HPDE6-E6E7 (cell line): ENCODE results near the gene CLCN7.
A peak's percentile ranks its signal among the peaks of the same experiment; 100 is the strongest.

Experiments used
- DNase-seq: peaks from one replicate; pipeline ENCODE4 v3.0.0; 2011; ENCODE audit warnings: missing footprints; ENCODE audit errors: extremely low spot score

The CLCN7 gene, protein sequence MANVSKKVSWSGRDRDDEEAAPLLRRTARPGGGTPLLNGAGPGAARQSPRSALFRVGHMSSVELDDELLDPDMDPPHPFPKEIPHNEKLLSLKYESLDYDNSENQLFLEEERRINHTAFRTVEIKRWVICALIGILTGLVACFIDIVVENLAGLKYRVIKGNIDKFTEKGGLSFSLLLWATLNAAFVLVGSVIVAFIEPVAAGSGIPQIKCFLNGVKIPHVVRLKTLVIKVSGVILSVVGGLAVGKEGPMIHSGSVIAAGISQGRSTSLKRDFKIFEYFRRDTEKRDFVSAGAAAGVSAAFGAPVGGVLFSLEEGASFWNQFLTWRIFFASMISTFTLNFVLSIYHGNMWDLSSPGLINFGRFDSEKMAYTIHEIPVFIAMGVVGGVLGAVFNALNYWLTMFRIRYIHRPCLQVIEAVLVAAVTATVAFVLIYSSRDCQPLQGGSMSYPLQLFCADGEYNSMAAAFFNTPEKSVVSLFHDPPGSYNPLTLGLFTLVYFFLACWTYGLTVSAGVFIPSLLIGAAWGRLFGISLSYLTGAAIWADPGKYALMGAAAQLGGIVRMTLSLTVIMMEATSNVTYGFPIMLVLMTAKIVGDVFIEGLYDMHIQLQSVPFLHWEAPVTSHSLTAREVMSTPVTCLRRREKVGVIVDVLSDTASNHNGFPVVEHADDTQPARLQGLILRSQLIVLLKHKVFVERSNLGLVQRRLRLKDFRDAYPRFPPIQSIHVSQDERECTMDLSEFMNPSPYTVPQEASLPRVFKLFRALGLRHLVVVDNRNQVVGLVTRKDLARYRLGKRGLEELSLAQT

DNA sequence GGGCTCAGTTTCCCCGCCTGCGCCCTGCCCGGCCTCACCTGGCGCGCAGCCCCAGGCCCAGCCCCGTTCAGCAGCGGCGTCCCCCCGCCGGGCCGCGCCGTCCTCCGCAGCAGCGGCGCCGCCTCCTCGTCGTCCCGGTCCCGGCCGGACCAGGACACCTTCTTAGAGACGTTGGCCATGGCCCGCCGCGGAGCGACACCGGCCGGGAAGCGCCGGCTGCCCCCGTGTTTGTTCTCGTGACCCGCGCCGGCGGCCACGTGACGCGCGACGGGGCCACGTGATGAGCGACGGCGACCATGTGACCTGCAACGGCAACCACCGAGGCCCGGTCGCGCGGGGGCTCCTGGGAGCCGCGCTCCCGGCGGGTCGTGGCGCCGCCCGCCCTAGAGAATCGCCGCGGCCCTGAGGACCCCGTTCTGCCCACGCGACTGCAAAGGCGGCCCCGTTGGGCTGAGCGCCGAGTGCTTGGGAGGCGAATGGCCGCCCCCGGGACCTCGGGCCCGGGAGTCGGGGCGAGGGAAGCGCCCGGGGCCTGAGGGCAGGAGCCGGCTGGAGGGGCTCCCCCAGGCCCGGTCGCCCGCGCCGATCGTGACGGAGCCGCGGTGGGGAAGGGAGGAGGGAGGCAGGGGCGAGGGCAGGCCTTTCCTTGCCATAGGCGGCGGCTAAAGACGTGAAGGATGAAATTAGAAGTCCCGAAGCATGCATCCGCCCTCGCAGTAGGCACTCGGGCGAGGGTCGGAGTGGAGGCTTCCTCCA is at the start of gene CLCN7:
Gene CLCN7 (minus strand): TSS at position 233 of the 756 bp plus-strand sequence. CDS start 54 bp downstream, at position 179.
- DNase-seq = peak; percentile 94

DNA sequence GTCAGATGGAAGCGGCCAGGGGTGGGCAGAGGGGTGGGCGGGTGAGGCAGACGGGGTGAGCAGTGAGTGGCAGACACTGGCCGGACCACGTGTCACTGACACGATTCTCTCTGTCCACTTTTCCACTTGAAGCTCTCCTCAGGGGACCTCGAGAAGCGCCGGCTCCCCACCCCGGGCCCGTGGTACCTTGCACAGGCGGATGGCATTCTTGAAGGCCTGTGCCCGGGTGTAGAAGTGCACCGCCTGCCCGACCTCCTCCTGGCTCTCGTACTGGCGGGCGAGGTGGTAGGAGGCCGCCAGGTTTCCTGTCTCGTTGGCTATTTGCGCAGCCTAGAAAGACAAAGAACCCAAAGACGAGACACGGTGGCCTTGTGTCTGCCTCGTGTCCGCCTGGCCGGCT is 49.5 kb upstream of the CLCN7 start:
- DNase-seq = no peak

DNA sequence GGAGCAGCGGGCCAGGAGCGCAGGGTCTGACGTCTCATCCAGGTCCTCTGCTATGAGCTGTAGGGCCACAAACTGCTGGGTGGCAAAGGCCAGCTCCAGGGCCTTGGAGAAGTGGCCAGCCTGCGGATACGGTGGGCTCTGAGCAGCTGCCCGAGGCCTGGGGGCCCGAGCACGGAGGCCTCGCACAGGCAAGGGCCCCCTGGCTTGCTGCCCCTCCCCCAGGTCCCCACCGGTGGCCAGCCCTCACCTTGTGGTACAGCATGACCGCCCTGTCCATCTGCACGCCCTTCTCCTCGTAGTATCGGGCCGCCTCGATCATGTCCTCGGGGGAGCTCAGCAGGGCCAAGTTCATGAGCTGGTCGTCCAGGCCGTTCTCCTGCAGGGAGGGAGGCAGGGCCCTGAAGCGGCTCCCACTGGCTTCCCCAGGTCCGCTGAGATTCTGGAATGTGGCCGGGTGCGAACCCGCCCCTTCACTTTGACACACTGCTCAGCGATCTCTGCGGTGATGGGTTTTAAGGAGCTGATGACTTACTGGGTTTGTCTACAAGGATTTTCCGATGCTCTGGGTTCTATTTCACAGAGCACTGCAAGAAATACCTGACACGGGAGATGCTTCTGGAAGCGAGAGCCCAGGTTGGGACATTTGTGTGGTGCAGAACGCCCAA is 48.9 kb upstream of the CLCN7 start:
- DNase-seq = no peak

DNA sequence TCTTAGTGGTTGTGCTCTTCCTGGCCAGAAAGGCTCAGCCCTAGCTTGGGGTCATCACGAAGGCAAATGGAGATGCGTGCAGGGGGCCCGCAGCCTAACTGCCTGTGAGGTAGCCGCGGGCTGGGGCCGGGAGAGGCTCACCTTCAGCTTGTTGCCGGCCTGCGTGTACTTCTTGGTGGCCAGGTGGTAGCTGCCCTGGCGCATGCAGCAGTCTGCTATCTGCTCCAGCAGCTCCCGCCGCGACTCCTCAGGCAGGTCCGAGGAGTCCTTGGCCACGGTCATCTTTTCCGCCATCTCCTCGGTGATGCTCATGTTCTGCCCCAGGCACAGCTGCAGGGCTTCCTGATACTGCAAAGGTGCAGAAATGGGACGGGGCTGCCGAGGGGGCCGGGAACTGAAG is 45.6 kb upstream of the CLCN7 start:
- DNase-seq = no peak

DNA sequence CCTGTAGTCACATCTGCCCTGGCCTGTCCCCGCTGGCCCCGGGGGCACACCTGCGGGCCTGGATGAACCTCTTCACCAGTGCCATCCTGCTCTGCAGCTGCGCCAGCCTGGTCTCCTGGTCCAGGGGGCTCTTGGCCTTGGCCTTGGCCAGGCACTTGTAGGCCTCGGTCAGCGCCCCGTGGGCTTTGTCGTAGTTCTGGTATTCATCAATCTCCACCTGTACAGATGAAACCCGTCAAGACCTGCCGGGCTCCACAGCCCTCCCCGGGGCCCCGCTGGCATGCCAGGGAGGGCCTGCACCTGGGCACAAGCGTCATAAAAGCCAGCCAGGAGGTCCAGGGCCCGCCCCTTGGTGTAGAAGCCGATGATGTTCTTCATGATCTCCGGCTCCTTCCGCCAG is 45.0 kb upstream of the CLCN7 start:
- DNase-seq = no peak

DNA sequence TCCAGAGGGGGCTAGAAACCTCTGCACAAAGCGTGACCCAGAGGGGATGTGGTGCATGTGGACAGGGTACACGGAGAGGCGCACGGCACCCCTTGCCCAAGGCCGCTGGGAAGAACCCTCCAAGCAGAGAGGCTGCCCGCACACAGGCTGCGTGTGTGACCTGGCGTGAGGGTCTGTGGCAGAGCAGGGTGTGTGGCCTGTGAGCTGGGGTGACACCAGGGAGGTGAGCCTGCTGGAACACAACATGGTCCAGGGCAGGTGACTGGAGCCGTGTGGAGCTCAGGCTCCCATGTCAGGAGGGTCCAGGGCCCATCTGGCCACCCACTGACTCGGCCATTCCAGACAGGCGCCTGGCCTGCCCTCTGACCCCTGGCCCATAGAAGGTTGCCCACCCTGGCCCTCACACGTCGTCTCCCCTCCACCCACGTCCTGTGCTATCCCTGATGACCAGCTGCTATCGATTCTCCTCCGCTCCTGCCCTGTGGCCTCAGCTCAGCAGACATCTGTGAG is 43.9 kb upstream of the CLCN7 start:
- no peak for DNase-seq

DNA sequence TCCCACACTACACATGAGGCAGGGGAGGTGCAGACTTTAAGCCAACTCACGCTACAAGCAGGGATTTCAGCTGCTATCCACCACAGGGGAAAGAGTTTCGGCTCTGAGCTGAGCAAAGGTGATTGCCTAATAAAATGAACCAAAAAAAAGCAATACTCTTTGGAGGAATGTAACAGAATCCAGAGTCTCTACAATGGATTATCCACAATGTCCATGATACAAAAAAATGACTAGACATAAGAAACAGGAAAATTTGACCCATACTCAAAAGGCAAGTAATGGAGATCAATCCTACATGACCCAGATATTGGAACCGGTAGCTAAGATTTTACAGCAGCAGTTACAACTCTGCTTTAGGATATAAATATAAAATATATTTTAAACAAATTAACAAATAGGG is 39.7 kb upstream of the CLCN7 start:
- DNase-seq = no peak

DNA sequence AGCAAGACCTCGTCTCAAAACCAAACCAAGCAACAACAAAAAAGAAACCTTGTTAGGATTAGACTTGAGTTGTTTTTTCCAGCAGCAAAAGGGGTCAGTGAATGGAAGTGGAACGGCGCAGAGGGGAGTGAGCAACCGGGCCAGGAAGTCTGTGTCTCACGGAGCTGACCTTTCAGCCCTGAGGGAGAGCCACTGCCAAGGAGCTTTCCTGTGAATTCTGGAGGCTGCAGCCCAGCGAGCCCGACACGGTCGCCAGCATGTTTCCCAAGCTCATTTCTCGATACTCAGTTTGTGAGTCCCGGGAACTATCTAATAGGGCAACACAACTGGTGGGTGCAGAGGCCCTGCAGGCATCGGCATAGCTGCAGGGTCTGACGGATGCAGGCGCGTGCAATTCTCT is 37.9 kb upstream of the CLCN7 start:
- DNase-seq = no peak

DNA sequence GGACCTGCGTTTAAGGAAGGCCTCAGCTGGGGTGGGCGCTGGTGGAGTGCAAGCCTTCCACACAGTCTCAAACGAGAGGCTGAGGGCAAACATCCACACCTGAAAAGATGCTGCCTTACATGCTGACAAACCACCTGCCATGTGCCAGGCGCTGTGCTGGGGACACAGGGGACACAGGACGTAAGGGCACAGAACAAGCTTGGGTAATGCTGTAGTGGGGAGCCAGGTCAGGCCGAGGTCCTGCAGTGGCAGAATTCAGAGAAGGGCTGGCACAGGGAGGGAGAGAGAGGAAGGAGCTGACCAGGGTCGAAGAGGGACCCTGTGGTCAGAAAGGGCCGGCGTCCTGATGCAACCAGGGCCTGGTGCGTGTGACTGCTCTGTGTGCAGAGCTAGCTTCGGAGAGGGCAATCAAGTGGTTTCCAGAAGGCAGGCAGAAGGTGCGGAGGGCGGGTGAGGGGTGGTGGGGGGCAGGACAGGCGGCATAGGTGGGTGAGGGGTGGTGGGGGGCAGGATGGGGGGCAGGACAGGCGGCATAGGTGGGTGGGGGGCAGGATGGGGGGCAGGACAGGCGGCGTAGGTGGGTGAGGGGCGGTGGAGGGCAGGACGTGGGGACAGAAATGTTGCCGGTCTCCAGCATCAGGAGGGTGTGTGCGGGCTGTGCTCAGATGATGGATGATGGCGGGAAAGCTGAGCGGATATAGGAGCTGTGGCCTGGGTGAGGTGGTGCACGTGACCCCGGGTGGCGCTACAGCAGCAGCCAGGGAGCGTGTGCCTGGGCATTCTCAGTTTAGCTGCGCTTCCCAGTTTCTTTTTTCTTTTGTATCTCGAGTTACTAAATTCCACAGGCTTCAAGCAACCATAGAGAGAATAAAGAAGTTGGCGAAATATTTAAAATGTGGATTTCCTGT is 37.1 kb upstream of the CLCN7 start:
- DNase-seq = no peak

DNA sequence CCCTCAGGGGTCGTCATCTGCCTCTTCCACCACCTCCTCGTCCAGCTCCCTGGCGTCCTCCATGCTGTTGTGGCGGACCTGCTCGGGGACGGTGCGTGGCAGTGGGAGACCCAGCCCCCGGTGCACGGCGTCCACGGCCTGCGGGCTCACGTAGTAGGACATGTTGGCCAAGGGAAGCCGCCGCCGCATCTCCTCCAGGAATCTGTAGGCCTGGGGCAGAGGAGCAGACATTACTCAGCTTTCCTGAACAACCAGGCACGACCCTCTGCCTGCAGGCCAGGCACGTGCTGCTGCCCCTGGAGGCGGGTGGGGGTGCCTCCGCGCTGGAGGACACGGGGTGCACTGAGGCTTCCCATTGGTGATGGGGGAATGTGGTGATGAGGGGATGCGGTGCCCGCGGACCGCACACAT is 36.1 kb upstream of the CLCN7 start:
- DNase-seq = no peak

DNA sequence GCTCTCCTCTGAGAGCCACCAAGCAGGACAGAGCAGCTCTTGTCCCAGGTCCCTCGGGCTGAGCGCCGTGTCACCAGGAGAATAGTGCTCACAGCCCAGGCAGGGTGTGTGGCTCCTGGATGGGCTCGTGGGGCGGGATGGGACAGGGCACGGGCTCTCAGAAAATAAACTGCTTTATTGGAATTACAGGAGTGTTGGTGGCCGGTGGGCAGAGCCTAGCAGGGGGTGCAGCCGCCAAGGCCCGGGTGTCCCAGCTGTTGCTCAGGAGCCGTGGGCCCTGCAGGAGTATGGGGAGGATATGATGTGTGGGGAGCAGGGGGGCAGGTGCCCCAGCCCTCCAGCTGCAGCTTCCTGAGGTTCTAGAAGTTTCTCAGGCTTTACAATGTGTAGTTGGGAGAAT is 35.4 kb upstream of the CLCN7 start:
- no peak for DNase-seq

DNA sequence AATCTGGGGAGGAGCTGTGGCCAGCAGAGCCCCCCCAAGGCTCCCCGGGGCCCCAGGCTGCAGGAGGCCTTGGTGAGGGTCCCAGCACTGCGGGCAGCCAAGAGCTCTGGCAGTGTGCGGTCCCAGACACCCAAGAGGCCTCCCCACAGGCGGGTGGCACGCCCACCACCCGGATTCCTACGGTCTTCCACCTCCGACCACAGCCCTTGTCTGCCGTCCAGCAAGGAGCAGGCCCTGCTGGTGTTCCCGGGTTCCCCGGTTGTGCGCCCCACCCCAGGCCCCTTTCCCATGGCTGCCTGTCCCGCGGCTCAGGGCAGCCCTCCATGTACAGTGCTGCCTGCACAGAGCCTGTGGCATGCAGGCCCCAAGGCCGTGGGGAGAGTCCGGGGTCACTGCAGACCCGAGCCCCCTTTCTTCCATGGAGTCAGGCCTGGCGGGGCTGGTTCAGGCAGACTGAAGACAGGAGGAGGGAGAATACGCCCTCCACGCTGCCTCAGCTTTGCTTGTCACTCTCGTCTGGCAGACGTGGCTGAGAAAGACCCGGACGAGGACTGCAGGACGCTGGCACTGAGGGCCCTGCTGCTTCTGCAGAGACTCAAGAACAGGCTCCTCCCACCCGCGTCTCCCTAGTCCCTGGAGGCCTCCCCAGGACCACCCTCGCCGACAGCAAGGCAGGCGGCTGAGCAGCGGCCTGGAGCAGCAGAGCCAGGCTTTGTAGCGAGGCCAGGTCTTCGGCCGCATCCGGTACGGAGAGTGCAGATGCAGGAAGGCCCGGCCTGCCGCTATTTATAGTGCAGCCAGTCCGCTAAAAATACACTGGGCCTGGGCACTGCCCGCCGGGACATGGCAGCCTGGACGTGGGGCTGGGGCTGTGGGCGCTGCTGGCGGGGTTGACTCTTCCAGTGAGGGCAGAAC is 34.7 kb upstream of the CLCN7 start:
- no peak for DNase-seq

DNA sequence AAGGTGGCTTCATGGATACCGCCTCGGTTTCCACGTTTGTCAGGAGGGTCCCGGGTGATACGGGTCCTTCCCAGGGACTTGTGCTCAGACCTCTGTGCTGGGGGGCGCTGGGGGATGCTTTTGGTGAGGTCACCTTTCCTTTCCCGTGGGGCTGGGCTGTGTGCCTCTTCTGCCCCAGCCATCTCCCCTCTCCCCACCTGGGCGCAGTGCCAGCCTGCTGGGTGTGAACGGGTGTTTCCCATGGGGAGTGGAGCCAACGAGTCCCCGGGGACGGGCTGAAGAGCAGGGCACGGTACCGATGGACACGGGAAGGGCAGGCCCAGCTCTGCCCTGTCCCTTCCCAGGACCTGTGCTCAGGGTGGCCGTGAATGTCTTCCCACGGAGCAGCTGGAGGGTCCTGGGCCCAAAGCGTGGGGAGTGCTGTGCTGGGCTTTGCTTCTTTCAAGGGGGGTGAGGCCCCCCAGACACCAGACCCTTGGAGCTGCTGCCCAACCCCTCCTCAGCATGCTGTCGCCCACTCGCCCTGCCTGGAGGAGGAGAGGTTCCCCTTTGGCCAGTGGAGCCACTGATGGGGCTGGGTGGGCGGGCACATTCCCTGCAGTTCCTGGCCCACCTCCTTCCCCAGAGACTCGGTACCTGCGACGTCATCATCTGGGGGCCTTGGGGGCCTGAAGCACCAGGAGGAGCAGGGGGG is 33.8 kb upstream of the CLCN7 start:
- no peak for DNase-seq

DNA sequence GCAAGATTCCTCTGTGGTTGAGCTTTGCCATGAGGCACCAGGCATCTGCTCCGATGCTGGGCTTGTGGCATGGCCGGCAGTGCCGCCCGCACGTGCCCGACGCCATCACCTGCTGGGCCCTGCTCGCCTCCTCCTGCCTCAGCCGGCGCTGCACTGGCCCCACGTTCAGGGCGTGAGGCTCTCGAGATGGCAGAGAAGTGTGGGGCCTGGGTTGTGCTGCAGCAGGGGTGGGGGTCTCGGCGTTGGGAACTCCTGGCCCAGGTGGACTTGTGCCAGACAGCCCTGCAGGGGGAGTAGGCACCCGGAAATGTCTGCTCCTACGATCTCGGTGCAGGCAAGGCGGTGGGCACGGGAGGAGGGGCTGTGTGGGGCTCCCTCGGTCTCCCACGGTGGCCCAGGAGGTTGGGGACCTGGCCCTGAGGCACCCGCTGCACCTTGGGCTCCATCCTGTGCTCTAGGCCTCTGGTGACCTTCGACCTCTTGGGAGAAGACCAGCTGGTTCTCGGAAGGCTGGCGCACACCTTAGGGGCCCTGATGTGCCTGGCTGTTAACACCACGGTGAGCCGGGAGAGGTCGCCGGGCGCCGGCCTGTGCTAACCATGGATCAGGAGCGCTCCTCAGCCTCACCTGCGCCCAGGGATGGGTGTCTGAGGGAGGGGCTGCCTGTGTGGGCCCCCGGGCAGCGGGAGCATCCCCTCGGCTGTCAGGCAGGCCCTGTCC is 31.8 kb upstream of the CLCN7 start:
- no peak for DNase-seq

DNA sequence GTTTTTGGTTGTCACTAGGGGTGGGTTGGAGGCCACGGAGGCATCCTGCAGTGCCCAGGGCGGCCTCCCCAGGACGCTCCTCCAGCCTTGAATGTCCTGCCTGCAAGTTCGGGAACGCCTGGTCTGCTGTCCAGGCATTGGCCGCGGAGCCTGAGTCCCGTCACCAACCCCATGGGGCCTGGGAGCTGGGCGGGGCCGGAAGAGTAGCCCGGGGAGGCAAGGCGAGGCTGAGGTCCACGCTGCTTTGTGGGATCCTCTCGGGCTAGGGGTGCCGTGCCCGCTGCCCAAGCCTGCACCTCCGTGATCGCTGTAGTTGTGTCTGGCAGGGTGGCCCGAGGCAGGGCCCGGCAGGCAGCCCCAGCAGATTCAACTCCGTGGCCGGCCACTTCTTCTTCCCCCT is 31.1 kb upstream of the CLCN7 start:
- no peak for DNase-seq

DNA sequence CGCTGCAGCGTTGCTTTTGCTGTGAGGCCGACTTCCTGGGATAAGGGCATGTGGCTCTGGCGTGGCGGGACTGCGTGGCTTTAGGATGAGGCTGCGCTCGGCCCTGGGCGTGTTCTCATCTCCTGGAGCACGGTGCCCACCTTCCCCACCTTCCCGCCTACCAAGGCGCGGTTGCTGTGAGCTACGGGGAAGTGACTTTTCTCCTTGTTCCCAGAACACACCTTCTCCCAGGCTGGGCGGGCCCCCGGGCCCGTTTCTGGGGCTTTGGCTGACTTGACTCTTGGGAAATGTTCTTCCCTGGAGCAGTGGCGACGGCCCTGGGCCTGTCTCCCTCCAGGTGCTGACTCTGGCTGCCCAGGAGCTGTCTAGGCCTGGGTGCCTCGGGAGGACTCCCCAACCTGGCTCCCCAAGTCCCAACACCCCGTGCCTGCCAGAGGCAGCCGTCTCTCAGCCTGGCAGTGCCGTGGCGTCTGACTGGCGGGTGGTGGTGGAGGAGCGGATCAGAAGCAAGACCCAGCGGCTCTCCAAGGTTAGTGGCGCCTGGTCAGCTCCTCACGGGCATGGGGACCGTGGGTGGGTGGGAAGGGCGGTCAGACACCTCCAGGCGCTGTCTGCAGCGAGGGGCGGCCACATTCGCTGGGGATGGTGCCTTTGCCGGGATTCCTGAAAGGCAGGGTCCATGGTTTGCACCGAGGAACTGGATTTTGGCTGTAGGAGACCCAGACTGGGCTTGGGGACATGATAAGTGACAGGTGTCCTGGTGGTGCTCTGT is 30.4 kb upstream of the CLCN7 start:
- no peak for DNase-seq
